ENCODE results near the gene INPP5D. TPM values are rescaled to one million over a fixed set of nuclear protein-coding genes. Genes with fewer than 3 reads are reported as not detected.

Gene INPP5D
- total RNA-seq, 1 experiment from 2014 or later, result 12.7 TPM

DNA sequence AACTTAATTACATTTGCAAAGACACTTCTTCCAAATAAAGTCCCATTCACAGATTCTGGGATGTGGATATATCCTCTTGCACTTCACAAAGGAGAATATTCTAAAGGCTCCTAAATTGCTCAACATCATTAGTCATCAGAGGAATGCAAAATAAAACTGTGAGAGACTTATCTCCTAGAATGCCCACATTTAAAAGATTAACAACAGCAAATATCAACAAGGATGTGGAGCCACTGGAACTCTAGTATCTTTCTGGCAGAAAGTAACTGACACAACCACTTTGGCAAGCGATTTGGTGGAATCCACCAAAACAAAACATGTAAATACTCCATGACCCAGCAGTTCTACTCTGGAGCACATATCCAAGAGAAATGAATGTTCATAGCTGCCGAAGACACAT lies 23.1 kb upstream of the INPP5D start:
- H2BK120ac ChIP-seq (ENCODE audit: low read depth, low read length, poor library complexity, severe bottlenecking), result no peak overlapping the region
- no peak overlapping the region for H3K27ac Mint-ChIP-seq
- no peaks in the 10 kb centered on the region for H3K36me3 Mint-ChIP-seq (ENCODE audit: insufficient read depth in 1 of 3, low read depth in 3 of 3)
- H3K9me3 ChIP-seq (ENCODE audit: control insufficient read depth, low read depth, low read length), result no peaks in the 10 kb centered on the region
- no peak overlapping the region for H2AK5ac ChIP-seq (ENCODE audit: insufficient read length, low read length)
- H3K9me3 Mint-ChIP-seq, result no peaks in the 10 kb centered on the region
- H4K5ac ChIP-seq (ENCODE audit: insufficient read length, low read depth, low read length), result no peak overlapping the region
- H3K27me3 ChIP-seq (ENCODE audit: insufficient read depth, low read length), result no peaks in the 10 kb centered on the region
- no CpG with 5 or more reads among the region's 2 CpGs for WGBS (ENCODE audit: extremely low coverage, insufficient read length, low lambda C conversion rate)
- H4K91ac ChIP-seq (ENCODE audit: insufficient read length, low read depth, low read length), result no peak overlapping the region
- no peak overlapping the region for H2BK12ac ChIP-seq (ENCODE audit: insufficient read length, low read depth, low read length)
- peaks cover 1% of the 10 kb centered on the region for H3K27me3 Mint-ChIP-seq (ENCODE audit: low read depth)
- no peaks in the 10 kb centered on the region for H3K23me2 ChIP-seq (ENCODE audit: insufficient read length, low read depth, low read length, poor library complexity, severe bottlenecking)
- H3K56ac ChIP-seq (ENCODE audit: insufficient read length, low read depth, low read length), result no peak overlapping the region
- no peak overlapping the region for H3K4me2 ChIP-seq (ENCODE audit: insufficient read depth, insufficient read length, low read length)
- H4K20me1 ChIP-seq (ENCODE audit: control insufficient read depth, insufficient read depth, insufficient read length), result no peaks in the 10 kb centered on the region
- no peaks in the 10 kb centered on the region for H3K4me1 ChIP-seq (ENCODE audit: insufficient read depth, low read length)
- H2BK20ac ChIP-seq (ENCODE audit: low read depth, low read length, poor library complexity, severe bottlenecking), result no peak overlapping the region
- H3K79me1 ChIP-seq (ENCODE audit: insufficient read depth, low read depth, low read length, poor library complexity, severe bottlenecking), result no peaks in the 10 kb centered on the region
- H3K18ac ChIP-seq (ENCODE audit: insufficient read length, low read depth, low read length), result no peak overlapping the region
- peaks cover 4 to 6% of the 10 kb centered on the region in 2 experiments; a peak in 3 of 4 replicates for H3K4me1 Mint-ChIP-seq
- no peak overlapping the region for H2AFZ ChIP-seq (ENCODE audit: low read length)
- H3K79me2 ChIP-seq (ENCODE audit: insufficient read depth, low read length), result no peaks in the 10 kb centered on the region
- H2BK5ac ChIP-seq (ENCODE audit: insufficient read length, low read length), result no peak overlapping the region
- H3K14ac ChIP-seq (ENCODE audit: insufficient read depth, low read length), result no peak overlapping the region
- H2BK15ac ChIP-seq (ENCODE audit: low read depth, low read length), result no peak overlapping the region
- H3K4me3 Mint-ChIP-seq, result no peak overlapping the region
- no peak overlapping the region for H3K27ac ChIP-seq (ENCODE audit: insufficient read length, low read depth, low read length)
- no peak overlapping the region for H3K23ac ChIP-seq (ENCODE audit: insufficient read length, low read depth, low read length)
- no peak overlapping the region for H3T11ph ChIP-seq (ENCODE audit: low read length)
- no peak overlapping the region for H4K8ac ChIP-seq (replicated peaks; ENCODE audit: insufficient read length, low read depth, low read length)
- no peak for TF ChIP-seq CTCF (conservative IDR thresholded peaks at IDR 0.05)
- no peak for DNase-seq
- no peak overlapping the region for H3K9ac ChIP-seq (ENCODE audit: extremely low read depth, insufficient read length, low read length)
- no peak overlapping the region for H3K4ac ChIP-seq (ENCODE audit: low read depth, low read length)
